ENCODE data around the gene CTSF. TPM values are rescaled to one million over a fixed set of nuclear protein-coding genes. Genes with fewer than 3 reads are reported as not detected.

Gene CTSF
- 15.9 and 21.3 TPM in 2 replicates for total RNA-seq

GRCh38 chr11:66568124-66568916, at the start of gene CTSF:
Gene CTSF, minus strand, starts transcription at chr11:66568606. Its CDS starts 120 bp downstream, at chr11:66568486.

DNA sequence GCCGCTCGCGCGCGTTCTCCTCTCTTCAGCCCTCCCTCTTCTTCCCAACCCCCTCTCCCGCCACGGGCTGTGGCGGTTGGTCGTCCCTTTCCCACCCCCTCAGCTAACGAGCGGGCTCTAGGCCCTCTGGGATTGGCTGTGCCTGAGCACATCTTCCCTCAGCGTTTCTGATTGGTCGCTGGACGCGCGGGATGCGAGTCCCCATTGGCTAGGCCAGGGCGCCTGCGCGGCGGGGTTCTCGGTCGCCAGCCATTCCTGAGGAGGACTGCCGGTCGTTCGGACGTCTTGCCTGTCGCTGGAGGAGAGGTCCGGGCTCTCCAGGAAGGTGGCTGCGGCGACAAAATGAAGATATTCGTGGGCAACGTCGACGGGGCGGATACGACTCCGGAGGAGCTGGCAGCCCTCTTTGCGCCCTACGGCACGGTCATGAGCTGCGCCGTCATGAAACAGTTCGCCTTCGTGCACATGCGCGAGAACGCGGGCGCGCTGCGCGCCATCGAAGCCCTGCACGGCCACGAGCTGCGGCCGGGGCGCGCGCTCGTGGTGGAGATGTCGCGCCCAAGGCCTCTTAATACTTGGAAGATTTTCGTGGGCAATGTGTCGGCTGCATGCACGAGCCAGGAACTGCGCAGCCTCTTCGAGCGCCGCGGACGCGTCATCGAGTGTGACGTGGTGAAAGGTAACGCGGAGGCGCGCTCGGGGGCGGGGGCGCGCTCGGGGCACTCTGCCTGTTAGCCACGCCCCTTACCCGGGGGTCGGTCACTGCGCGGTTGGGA, 48.2 kb upstream of the CTSF start, which contains the start of gene RBM14:
RBM14 (plus strand) TSS at position 252 of the 776 bp plus-strand sequence; CDS start at position 343, 91 bp downstream.

DNA sequence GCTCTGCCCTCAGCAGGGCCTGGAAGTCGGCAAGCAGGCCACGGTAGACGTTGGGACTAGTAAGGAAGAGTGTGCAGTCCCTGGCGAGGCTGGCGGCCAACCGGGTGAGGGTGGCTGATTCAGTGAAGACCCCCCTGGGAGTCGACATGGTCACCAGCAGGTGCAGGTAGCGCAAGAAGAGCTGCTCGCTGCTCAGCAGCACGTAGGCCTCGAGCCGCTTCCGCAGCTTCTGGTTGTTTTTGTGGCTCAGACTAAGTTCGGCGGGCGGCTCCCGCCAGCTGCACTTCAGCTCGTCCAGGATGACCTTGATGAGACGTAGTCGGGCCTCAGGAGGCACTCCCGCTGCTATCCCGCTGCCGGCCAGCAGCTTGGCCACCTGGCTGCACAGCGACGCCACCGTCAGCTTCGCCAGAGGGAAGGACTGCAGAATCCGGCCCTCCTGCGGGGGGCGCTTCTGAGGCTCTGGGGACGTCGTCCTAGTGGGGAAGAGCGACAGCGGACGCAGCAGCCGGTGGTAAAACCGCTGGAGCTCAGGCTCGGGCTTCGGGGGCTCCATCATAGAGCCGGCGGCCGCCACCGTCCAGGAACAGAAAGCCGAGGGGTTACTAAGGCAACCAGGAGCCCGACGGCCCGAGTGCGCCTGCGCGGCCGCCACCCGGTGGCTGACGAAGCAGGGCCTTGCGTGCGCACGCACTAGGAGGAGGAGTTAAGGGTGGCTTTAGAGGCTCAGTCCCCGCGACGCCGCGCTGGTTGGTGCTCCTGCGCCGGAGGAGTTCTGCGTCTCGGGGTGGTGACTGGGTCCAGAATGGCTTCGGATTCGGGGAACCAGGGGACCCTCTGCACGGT, 24.3 kb upstream of the CTSF start, which contains the start of the genes CCDC87 and CCS:
CCDC87 (minus strand) TSS at position 607 of the 846 bp plus-strand sequence; CDS start at position 559, 48 bp downstream.
CCS (plus strand) TSS at position 729 of the 846 bp plus-strand sequence; CDS start at position 806, 77 bp downstream.

GRCh38 chr11:66546368-66546965, 21.9 kb downstream of the CTSF start, which contains the start of gene ACTN3:
Gene ACTN3, plus strand, starts transcription at chr11:66546903. Its CDS starts 35 bp downstream, at chr11:66546938.

DNA sequence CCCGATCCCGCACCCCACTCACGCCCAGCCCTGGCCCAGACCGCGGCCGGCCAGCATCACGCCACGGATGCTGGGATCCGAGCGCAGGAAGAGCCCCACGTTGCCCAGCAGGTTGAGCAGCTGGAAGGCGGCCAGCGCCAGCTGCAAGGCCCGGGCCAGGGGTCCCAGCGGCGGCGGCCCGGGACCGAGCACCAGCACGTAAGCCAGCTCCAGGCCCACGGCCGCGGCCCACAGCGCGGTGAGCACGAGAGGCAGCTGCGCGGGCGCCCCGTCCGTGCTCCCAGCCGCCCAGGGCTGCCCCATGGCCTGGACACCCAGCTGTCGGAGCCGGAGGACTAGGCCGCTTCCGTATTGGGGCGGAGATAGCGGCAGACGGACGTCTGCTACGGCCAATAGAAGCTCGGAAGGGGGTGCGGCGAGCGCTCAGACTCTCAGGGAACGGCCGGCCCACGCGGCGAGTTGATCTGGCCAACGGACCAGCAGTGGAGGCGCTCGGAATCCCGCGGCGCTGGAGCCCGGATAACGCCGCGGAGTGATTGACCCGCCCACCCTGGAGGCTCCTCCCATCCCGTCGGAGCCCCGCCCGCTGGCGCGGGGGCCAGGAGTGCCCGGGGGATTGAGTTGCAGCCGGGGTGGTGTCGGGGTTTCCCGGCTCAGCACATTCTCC, 22.6 kb downstream of the CTSF start, which contains the start of gene ZDHHC24:
ZDHHC24 (minus strand) TSS at position 348 of the 667 bp plus-strand sequence; CDS start at position 303, 45 bp downstream.

Other genes with a start within 250 kb of the CTSF start
- 9.7 and 16.2 TPM in 2 replicates for gene RIN1, start 232.2 kb downstream of the CTSF start, total RNA-seq
- 49.1 and 54.2 TPM in 2 replicates for gene BRMS1, start 223.5 kb downstream of the CTSF start, total RNA-seq
- 28.2 and 43.2 TPM in 2 replicates for gene B4GAT1, start 221.0 kb downstream of the CTSF start, total RNA-seq
- gene SLC29A2, start 196.8 kb downstream of the CTSF start, total RNA-seq: 0.09 and 0.14 TPM in 2 replicates
- gene NPAS4, start 147.6 kb downstream of the CTSF start, total RNA-seq: not detected in 2 replicates
- 40.4 and 41.0 TPM in 2 replicates for gene MRPL11, start 129.8 kb downstream of the CTSF start, total RNA-seq
- 16.1 and 22.7 TPM in 2 replicates for gene PELI3, start 101.7 kb downstream of the CTSF start, total RNA-seq
- 37.3 and 48.8 TPM in 2 replicates for gene DPP3, start 88.2 kb downstream of the CTSF start, total RNA-seq
- gene BBS1, start 58.0 kb downstream of the CTSF start, total RNA-seq: 19.1 and 27.7 TPM in 2 replicates
- gene ZDHHC24, start 22.6 kb downstream of the CTSF start, total RNA-seq: 11.0 and 13.0 TPM in 2 replicates
- 0.14 and 0.18 TPM in 2 replicates for gene ACTN3, start 21.7 kb downstream of the CTSF start, total RNA-seq
- 0.14 and 0.28 TPM in 2 replicates for gene CCDC87, start 24.5 kb upstream of the CTSF start, total RNA-seq
- gene CCS, start 24.6 kb upstream of the CTSF start, total RNA-seq: 51.1 and 60.2 TPM in 2 replicates
- gene RBM14, start 48.0 kb upstream of the CTSF start, total RNA-seq: 16.2 and 20.1 TPM in 2 replicates
- gene RBM4, start 70.1 kb upstream of the CTSF start, total RNA-seq: 100 and 119 TPM in 2 replicates
- gene RBM4B, start 109.3 kb upstream of the CTSF start, total RNA-seq: 22.6 and 28.7 TPM in 2 replicates
- 0.43 and 1.1 TPM in 2 replicates for gene SPTBN2, start 160.6 kb upstream of the CTSF start, total RNA-seq

Data from smooth muscle cell of bladder (primary cell).